DND-41 (cell line): ENCODE results near the gene DIP2B.

ENCODE experiments used
- ATAC-seq: fragments of 200-7000 bp; cut with Tn5 transposase; 3 replicates; pipeline ENCODE4 v1.9.1; 2021; ENCODE audit warnings: low read depth; ENCODE audit not compliant: insufficient read depth
- DNase-seq: peaks from one replicate; pipeline ENCODE4 v3.0.0-alpha.2; 2020
- H2AFZ ChIP-seq: 2 replicates; pipeline ENCODE4 v1.6.0; 2012; ENCODE audit warnings: low read depth, low read length
- H3K27ac ChIP-seq: 2 replicates; pipeline ENCODE4 v1.5.1; 2012; ENCODE audit warnings: low read length, inconsistent platforms
- H3K27me3 ChIP-seq: fragments of 200-600 bp; sonication (generic); 2 replicates; pipeline ENCODE4 v1.6.0; 2012; ENCODE audit warnings: low read length, mild to moderate bottlenecking, inconsistent platforms; ENCODE audit not compliant: insufficient read depth, poor library complexity
- H3K36me3 ChIP-seq: 2 replicates; pipeline ENCODE4 v1.5.1; 2012; ENCODE audit warnings: low read length, inconsistent platforms; ENCODE audit not compliant: insufficient read depth
- H3K4me1 ChIP-seq: 2 replicates; pipeline ENCODE4 v1.5.1; 2012; ENCODE audit warnings: mild to moderate bottlenecking, low read length; ENCODE audit not compliant: insufficient read depth
- H3K4me2 ChIP-seq: 2 replicates; pipeline ENCODE4 v1.6.0; 2012; ENCODE audit warnings: mild to moderate bottlenecking, moderate library complexity, low read length, inconsistent platforms; ENCODE audit not compliant: insufficient read depth
- H3K4me3 ChIP-seq, 2 experiments: fragments of 200-600 bp in 1 of 2; shearing (Covaris generic) in 1 of 2; 2 replicates each; pipeline ENCODE4 v1.5.1; 2012 to 2016; ENCODE audit warnings: inconsistent platforms in 2 of 2, low read length in 2 of 2, mild to moderate bottlenecking in 2 of 2, low read depth in 1 of 2, moderate library complexity in 1 of 2
- H3K79me2 ChIP-seq: 2 replicates; pipeline ENCODE4 v1.6.0; 2012; ENCODE audit warnings: low read length, inconsistent platforms; ENCODE audit not compliant: insufficient read depth
- H3K9ac ChIP-seq: 2 replicates; pipeline ENCODE4 v1.6.0; 2012; ENCODE audit warnings: low read depth, mild to moderate bottlenecking, inconsistent platforms, low read length, moderate library complexity
- H3K9me3 ChIP-seq: 2 replicates; pipeline ENCODE4 v1.5.1; 2012; ENCODE audit warnings: low read length, moderate library complexity, mild to moderate bottlenecking, inconsistent platforms; ENCODE audit not compliant: insufficient read depth, severe bottlenecking
- H4K20me1 ChIP-seq: 2 replicates; pipeline ENCODE4 v1.6.0; 2012; ENCODE audit warnings: low read length; ENCODE audit not compliant: insufficient read depth
- EZH2 ChIP-seq: IDR thresholded peaks from 3 replicates; pipeline ENCODE4 v1.6.1; 2012; ENCODE audit warnings: borderline replicate concordance, low read depth, mild to moderate bottlenecking, moderate library complexity, low read length, inconsistent platforms; ENCODE audit not compliant: severe bottlenecking
- TF ChIP-seq, protein P1 (sequence below): IDR thresholded peaks from 2 replicates; pipeline ENCODE4 v1.5.1; 2012; ENCODE audit warnings: borderline replicate concordance, low read length, moderate library complexity, mild to moderate bottlenecking; ENCODE audit not compliant: poor library complexity, severe bottlenecking; ENCODE audit errors: extremely low read depth

The DIP2B gene

GRCh38 chr12:50617657-50618056, 112.9 kb downstream of the DIP2B start:
- H4K20me1 ChIP-seq, result no peaks in the 10 kb centered on the region; the same call in 1 of the 2 replicates
- H3K4me2 ChIP-seq, result no peak overlapping the region
- H3K27me3 ChIP-seq, result no peaks in the 10 kb centered on the region
- H3K4me1 ChIP-seq, result peaks cover 42% of the 10 kb centered on the region
- H3K9me3 ChIP-seq, result no peaks in the 10 kb centered on the region
- no peak overlapping the region for H3K4me3 ChIP-seq
- H3K79me2 ChIP-seq, result peaks cover 59% of the 10 kb centered on the region
- no peak overlapping the region for H3K9ac ChIP-seq
- no peaks in the 10 kb centered on the region for H3K36me3 ChIP-seq
- TF ChIP-seq EZH2, result no peak
- TF ChIP-seq, protein P1, sequence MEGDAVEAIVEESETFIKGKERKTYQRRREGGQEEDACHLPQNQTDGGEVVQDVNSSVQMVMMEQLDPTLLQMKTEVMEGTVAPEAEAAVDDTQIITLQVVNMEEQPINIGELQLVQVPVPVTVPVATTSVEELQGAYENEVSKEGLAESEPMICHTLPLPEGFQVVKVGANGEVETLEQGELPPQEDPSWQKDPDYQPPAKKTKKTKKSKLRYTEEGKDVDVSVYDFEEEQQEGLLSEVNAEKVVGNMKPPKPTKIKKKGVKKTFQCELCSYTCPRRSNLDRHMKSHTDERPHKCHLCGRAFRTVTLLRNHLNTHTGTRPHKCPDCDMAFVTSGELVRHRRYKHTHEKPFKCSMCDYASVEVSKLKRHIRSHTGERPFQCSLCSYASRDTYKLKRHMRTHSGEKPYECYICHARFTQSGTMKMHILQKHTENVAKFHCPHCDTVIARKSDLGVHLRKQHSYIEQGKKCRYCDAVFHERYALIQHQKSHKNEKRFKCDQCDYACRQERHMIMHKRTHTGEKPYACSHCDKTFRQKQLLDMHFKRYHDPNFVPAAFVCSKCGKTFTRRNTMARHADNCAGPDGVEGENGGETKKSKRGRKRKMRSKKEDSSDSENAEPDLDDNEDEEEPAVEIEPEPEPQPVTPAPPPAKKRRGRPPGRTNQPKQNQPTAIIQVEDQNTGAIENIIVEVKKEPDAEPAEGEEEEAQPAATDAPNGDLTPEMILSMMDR, result no peak
- no peak overlapping the region for H3K27ac ChIP-seq
- ATAC-seq, result no peak
- no peak overlapping the region for H2AFZ ChIP-seq
- no peak for DNase-seq

GRCh38 chr12:50618864-50619609, 114.3 kb downstream of the DIP2B start:
- Histone ChIP-seq H3K4me1 (peaks cover 56% of the 10 kb centered on the region), H3K27ac (peak overlapping the region; percentile 47), H2AFZ (no peak overlapping the region), H3K27me3 (no peaks in the 10 kb centered on the region), H3K36me3 (no peaks in the 10 kb centered on the region), H3K4me2 (0 out of 2 replicates have a peak overlapping the region, but pooled peaks have one; percentile 13), H3K4me3 (no peak overlapping the region), H3K9ac (no peak overlapping the region), H3K9me3 (no peaks in the 10 kb centered on the region), H4K20me1 (no peaks in the 10 kb centered on the region; the same call in 1 of the 2 replicates), H3K79me2 (peaks cover 71% of the 10 kb centered on the region)
- TF ChIP-seq EZH2, result no peak
- TF ChIP-seq, protein P1, result no peak
- no peak for DNase-seq
- no peak for ATAC-seq

GRCh38 chr12:50619610-50619958, 114.8 kb downstream of the DIP2B start:
- no peak overlapping the region for H3K9ac ChIP-seq
- H3K4me3 ChIP-seq, result no peak overlapping the region
- H3K9me3 ChIP-seq, result no peaks in the 10 kb centered on the region
- H3K4me2 ChIP-seq, result 0 out of 2 replicates have a peak overlapping the region, but pooled peaks have one; percentile 13
- peak overlapping the region; percentile 78 for H3K27ac ChIP-seq
- ATAC-seq, result no peak
- H2AFZ ChIP-seq, result no peak overlapping the region
- no peaks in the 10 kb centered on the region for H3K36me3 ChIP-seq
- TF ChIP-seq EZH2, result no peak
- TF ChIP-seq, protein P1, result no peak
- H3K4me1 ChIP-seq, result peaks cover 61% of the 10 kb centered on the region
- H4K20me1 ChIP-seq, result no peaks in the 10 kb centered on the region; the same call in 1 of the 2 replicates
- H3K27me3 ChIP-seq, result no peaks in the 10 kb centered on the region
- DNase-seq, result no peak
- peaks cover 71% of the 10 kb centered on the region for H3K79me2 ChIP-seq
